Astrocyte (in vitro differentiated cells and primary cell): ENCODE measurements around the gene CD80. TPM values are rescaled to one million over a fixed set of nuclear protein-coding genes. Genes with fewer than 3 reads are reported as not detected.

Experiments
- DNase-seq: peaks from one replicate; pipeline ENCODE4 v3.0.0-alpha.2; 2010; ENCODE audit warnings: low read depth
- FAIRE-seq: peaks from 2 replicates; lab custom pipeline; 2011; peaks lifted over from hg19 to GRCh38; lab: Jason Lieb, UNC
- H2AFZ ChIP-seq: 2 replicates; pipeline ENCODE4 v1.6.0; 2012; ENCODE audit warnings: low read depth, low read length, inconsistent platforms
- H3K27ac ChIP-seq: 2 replicates; pipeline ENCODE4 v1.5.1; 2011; ENCODE audit warnings: low read depth, low read length, inconsistent platforms
- H3K27me3 ChIP-seq: 2 replicates; pipeline ENCODE4 v1.6.0; 2011; ENCODE audit warnings: low read length, inconsistent platforms; ENCODE audit not compliant: insufficient read depth
- H3K36me3 ChIP-seq: 2 replicates; pipeline ENCODE4 v1.5.1; 2011; ENCODE audit warnings: low read length, inconsistent platforms; ENCODE audit not compliant: insufficient read depth
- H3K4me1 ChIP-seq: 2 replicates; pipeline ENCODE4 v1.5.1; 2011; ENCODE audit warnings: low read length, inconsistent platforms; ENCODE audit not compliant: insufficient read depth
- H3K4me2 ChIP-seq: 2 replicates; pipeline ENCODE4 v1.6.0; 2012; ENCODE audit warnings: low read length, inconsistent platforms
- H3K4me3 ChIP-seq: 2 replicates; pipeline ENCODE4 v1.5.1; 2011; ENCODE audit warnings: low read depth, mild to moderate bottlenecking, low read length, inconsistent platforms; ENCODE audit not compliant: insufficient read depth
- H3K79me2 ChIP-seq: 2 replicates; pipeline ENCODE4 v1.6.0; 2012; ENCODE audit warnings: mild to moderate bottlenecking, low read length, inconsistent platforms; ENCODE audit not compliant: insufficient read depth
- H3K9ac ChIP-seq: 2 replicates; pipeline ENCODE4 v1.6.0; 2012; ENCODE audit warnings: mild to moderate bottlenecking, low read length, inconsistent platforms
- H3K9me3 ChIP-seq: 2 replicates; pipeline ENCODE4 v1.5.1; 2012; ENCODE audit warnings: low read depth, mild to moderate bottlenecking, low read length, inconsistent platforms; ENCODE audit not compliant: insufficient read depth
- H4K20me1 ChIP-seq: 2 replicates; pipeline ENCODE4 v1.6.0; 2012; ENCODE audit warnings: low read length, inconsistent platforms; ENCODE audit not compliant: insufficient read depth
- H3K27ac Mint-ChIP-seq: one replicate; pipeline ENCODE4 v1.8.0; 2021; ENCODE audit warnings: mild to moderate bottlenecking, mixed read lengths; ENCODE audit not compliant: unreplicated experiment
- H3K27me3 Mint-ChIP-seq: one replicate; pipeline ENCODE4 v1.8.0; 2021; ENCODE audit warnings: low read depth, mixed read lengths; ENCODE audit not compliant: unreplicated experiment
- H3K36me3 Mint-ChIP-seq: one replicate; pipeline ENCODE4 v1.8.0; 2021; ENCODE audit warnings: low read depth, mixed read lengths; ENCODE audit not compliant: unreplicated experiment
- H3K4me1 Mint-ChIP-seq: one replicate; pipeline ENCODE4 v1.8.0; 2021; ENCODE audit warnings: low read depth, mixed read lengths; ENCODE audit not compliant: unreplicated experiment
- H3K4me3 Mint-ChIP-seq: one replicate; pipeline ENCODE4 v1.8.0; 2021; ENCODE audit warnings: mild to moderate bottlenecking, moderate library complexity, mixed read lengths; ENCODE audit not compliant: unreplicated experiment
- H3K9me3 Mint-ChIP-seq: one replicate; pipeline ENCODE4 v1.8.0; 2021; ENCODE audit warnings: mild to moderate bottlenecking, mixed read lengths; ENCODE audit not compliant: unreplicated experiment
- EZH2 ChIP-seq: IDR thresholded peaks from 2 replicates; pipeline ENCODE4 v1.6.1; 2012; ENCODE audit warnings: mild to moderate bottlenecking, low read length, inconsistent platforms; ENCODE audit not compliant: insufficient read depth
- total RNA-seq: library from RNA; stranded (reverse); gene quantifications from 2 replicates; pipeline ENCODE4 v1.2.1, GENCODE V29; 2021
- TF ChIP-seq, protein P1 (sequence below): IDR thresholded peaks from 2 replicates; pipeline ENCODE4 v1.5.1; 2011; ENCODE audit warnings: low read depth, mild to moderate bottlenecking, inconsistent platforms, low read length, moderate library complexity; ENCODE audit not compliant: insufficient read depth

CD80 gene
- total RNA-seq, 1 donor from 2014 or later = not detected

DNA sequence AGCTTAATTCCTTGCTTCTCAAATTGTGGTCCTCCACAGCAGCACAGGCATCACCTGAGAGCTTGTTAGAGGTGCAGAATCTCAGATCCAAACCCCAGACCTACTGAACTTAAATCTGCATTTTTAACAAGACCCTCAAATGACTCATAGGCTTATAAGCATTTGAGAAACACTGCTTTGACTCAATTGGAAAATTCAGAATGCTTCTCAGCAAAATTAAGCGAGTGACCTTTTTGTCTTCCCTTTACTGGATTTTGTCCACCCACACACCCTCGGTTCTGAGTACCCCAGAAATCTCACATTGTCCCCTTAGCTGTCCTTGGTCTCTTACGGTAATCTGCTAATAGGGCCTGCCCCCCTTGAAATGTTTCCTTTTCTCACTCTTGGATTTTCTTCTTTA is 17.9 kb downstream of the CD80 start:
- peaks cover 3% of the 10 kb centered on the region for H3K27me3 Mint-ChIP-seq
- H2AFZ ChIP-seq = no peak overlapping the region

DNA sequence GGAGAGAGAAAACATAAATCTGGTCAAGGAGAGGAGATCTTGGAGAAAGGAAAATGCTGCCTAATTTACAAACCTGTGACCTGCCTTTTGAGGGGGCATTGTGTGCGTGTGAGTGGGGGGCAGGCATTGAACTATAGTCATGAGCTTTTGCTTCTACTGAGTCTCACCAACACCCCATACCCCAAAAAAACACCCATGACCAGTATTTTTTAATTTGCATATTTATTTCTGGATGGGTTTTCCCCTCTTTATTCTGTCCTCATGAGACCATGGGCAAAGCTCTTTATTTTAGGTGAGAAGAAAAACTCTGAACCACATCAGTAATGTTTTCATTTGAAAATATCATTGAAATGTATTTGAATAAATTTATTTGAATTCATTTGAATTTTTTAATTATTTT is 20.6 kb downstream of the CD80 start:
- H3K79me2 ChIP-seq = no peaks in the 10 kb centered on the region
- no peaks in the 10 kb centered on the region for H3K36me3 ChIP-seq
- peaks cover 3% of the 10 kb centered on the region for H3K9me3 Mint-ChIP-seq
- FAIRE-seq (no peak), DNase-seq (no peak)
- no peaks in the 10 kb centered on the region for H4K20me1 ChIP-seq
- H3K9me3 ChIP-seq = no peaks in the 10 kb centered on the region
- H3K4me1 ChIP-seq = no peaks in the 10 kb centered on the region
- no peak overlapping the region for H3K4me2 ChIP-seq
- TF ChIP-seq, protein P1, sequence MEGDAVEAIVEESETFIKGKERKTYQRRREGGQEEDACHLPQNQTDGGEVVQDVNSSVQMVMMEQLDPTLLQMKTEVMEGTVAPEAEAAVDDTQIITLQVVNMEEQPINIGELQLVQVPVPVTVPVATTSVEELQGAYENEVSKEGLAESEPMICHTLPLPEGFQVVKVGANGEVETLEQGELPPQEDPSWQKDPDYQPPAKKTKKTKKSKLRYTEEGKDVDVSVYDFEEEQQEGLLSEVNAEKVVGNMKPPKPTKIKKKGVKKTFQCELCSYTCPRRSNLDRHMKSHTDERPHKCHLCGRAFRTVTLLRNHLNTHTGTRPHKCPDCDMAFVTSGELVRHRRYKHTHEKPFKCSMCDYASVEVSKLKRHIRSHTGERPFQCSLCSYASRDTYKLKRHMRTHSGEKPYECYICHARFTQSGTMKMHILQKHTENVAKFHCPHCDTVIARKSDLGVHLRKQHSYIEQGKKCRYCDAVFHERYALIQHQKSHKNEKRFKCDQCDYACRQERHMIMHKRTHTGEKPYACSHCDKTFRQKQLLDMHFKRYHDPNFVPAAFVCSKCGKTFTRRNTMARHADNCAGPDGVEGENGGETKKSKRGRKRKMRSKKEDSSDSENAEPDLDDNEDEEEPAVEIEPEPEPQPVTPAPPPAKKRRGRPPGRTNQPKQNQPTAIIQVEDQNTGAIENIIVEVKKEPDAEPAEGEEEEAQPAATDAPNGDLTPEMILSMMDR = no peak
- no peak for TF ChIP-seq EZH2
- H3K27me3 ChIP-seq = no peaks in the 10 kb centered on the region
- no peak overlapping the region for H3K27ac Mint-ChIP-seq
- no peak overlapping the region for H3K4me3 Mint-ChIP-seq
- H3K36me3 Mint-ChIP-seq = no peaks in the 10 kb centered on the region
- H3K4me1 Mint-ChIP-seq = no peaks in the 10 kb centered on the region
- no peak overlapping the region for H3K9ac ChIP-seq
- H3K27ac ChIP-seq = no peak overlapping the region
- H3K27me3 Mint-ChIP-seq = no peaks in the 10 kb centered on the region
- H3K4me3 ChIP-seq = no peak overlapping the region
- no peak overlapping the region for H2AFZ ChIP-seq

More for the DNA sequence above, 17.9 kb downstream of the CD80 start:
- Histone ChIP-seq H3K4me1 (no peaks in the 10 kb centered on the region), H3K79me2 (no peaks in the 10 kb centered on the region), H3K4me3 (no peak overlapping the region), H4K20me1 (no peaks in the 10 kb centered on the region), H3K9ac (no peak overlapping the region), H3K36me3 (no peaks in the 10 kb centered on the region), H3K4me2 (no peak overlapping the region), H3K27ac (no peak overlapping the region), H3K9me3 (no peaks in the 10 kb centered on the region), H3K27me3 (no peaks in the 10 kb centered on the region)
- no peaks in the 10 kb centered on the region for H3K4me1 Mint-ChIP-seq
- H3K27ac Mint-ChIP-seq = no peak overlapping the region
- DNase-seq = no peak
- H3K4me3 Mint-ChIP-seq = no peak overlapping the region
- TF ChIP-seq, protein P1 = no peak
- no peak for TF ChIP-seq EZH2
- FAIRE-seq = no peak
- no peaks in the 10 kb centered on the region for H3K36me3 Mint-ChIP-seq
- H3K9me3 Mint-ChIP-seq = peaks cover 3% of the 10 kb centered on the region

DNA sequence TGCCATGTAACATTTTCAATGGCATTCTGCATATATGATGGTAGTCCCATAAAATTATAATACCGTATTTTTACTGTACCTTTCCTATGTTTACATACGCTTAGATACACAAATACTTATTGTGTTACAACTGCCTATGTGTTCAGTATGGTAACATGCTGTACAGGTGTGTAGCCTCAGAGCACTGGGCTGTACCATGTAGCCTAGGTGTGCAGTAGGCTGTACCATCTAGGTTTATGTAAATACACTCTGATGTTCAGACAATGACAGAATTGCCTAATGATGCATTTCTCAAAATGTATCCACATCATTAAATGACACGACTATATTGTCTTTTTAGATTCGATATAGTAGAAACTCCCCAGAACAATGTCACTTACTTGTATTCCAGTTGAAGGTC is 22.7 kb downstream of the CD80 start:
- no peak overlapping the region for H3K9ac ChIP-seq
- TF ChIP-seq EZH2 = no peak
- TF ChIP-seq, protein P1 = no peak
- H3K36me3 ChIP-seq = no peaks in the 10 kb centered on the region
- H3K79me2 ChIP-seq = no peaks in the 10 kb centered on the region
- no peak overlapping the region for H3K27ac Mint-ChIP-seq
- no peaks in the 10 kb centered on the region for H3K27me3 Mint-ChIP-seq
- DNase-seq = no peak
- no peak overlapping the region for H3K4me3 Mint-ChIP-seq
- peak; percentile 65 for FAIRE-seq
- H2AFZ ChIP-seq = no peak overlapping the region
- H3K27ac ChIP-seq = no peak overlapping the region
- no peaks in the 10 kb centered on the region for H3K9me3 Mint-ChIP-seq
- H3K4me2 ChIP-seq = no peak overlapping the region
- H3K4me3 ChIP-seq = no peak overlapping the region
- no peaks in the 10 kb centered on the region for H3K4me1 Mint-ChIP-seq
- H3K27me3 ChIP-seq = no peaks in the 10 kb centered on the region
- no peaks in the 10 kb centered on the region for H4K20me1 ChIP-seq
- no peaks in the 10 kb centered on the region for H3K36me3 Mint-ChIP-seq
- no peaks in the 10 kb centered on the region for H3K9me3 ChIP-seq
- no peaks in the 10 kb centered on the region for H3K4me1 ChIP-seq
